ENCODE data around the gene RSRC1. TPM values are rescaled to one million over a fixed set of nuclear protein-coding genes. Genes with fewer than 3 reads are reported as not detected.

The RSRC1 gene
- total and polyA plus RNA-seq, 2 of the 8 experiments (the other 6 are each of a cell fraction or from before 2014, with no cell fraction given): 2.0 to 27.9 TPM

GRCh38 chr3:158094235-158095110 is 15.4 kb upstream of the RSRC1 start:
- Histone ChIP-seq H4K91ac (replicated peaks; ENCODE audit: insufficient read length, low read length) (no peak overlapping the region), H3K9me3 (ENCODE audit: insufficient read depth in 2 of 2, low read depth in 1 of 2, low read length in 1 of 2) (no peaks in the 10 kb centered on the region), H3K4me2 (ENCODE audit: insufficient read depth in 1 of 2, low read depth in 2 of 2, low read length in 2 of 2) (peak overlapping the region; percentile 66 to 82), H2AK5ac (ENCODE audit: low read depth, low read length) (no peak overlapping the region), H3K23me2 (ENCODE audit: low read depth, low read length) (peaks cover 23% of the 10 kb centered on the region; the same call in 1 of the 2 replicates), H3K9ac (replicated peaks in 1 of 4; ENCODE audit: extremely low read depth in 1 of 4, low read depth in 3 of 4, low read length in 3 of 4) (no peak overlapping the region), H3K79me1 (ENCODE audit: low read depth, low read length) (no peaks in the 10 kb centered on the region), H4K20me1 (replicated peaks in 1 of 2; ENCODE audit: control insufficient read depth in 1 of 2, insufficient read depth in 2 of 2, low read length in 2 of 2) (peaks cover 4 to 5% of the 10 kb centered on the region in 2 experiments), H2BK15ac (ENCODE audit: low read length) (no peak overlapping the region), H4K8ac (ENCODE audit: extremely low read depth, insufficient read depth, low read length) (no peak overlapping the region), H3K36me3 (ENCODE audit: control insufficient read depth in 2 of 4, insufficient read depth in 4 of 4, low read length in 3 of 4) (no peaks in the 10 kb centered on the region), H3K23ac (ENCODE audit: insufficient read length) (no peak overlapping the region), H3K14ac (ENCODE audit: insufficient read length) (no peak overlapping the region), H2BK120ac (replicated peaks; ENCODE audit: low read depth, low read length) (no peak overlapping the region), H2BK5ac (ENCODE audit: low read depth, low read length) (no peak overlapping the region), H2BK12ac (ENCODE audit: low read depth, low read length) (0 out of 2 replicates have a peak overlapping the region, but pooled peaks have one; percentile 18), H3K4me3 (ENCODE audit: extremely low read depth in 1 of 4, insufficient read depth in 2 of 4, low read depth in 3 of 4, low read length in 4 of 4) (peak overlapping the region; percentile 33 to 63 (median 49)), H2AFZ (ENCODE audit: low read length) (peak overlapping the region; percentile 35; the same call in 1 of the 2 replicates), H3K4ac (replicated peaks; ENCODE audit: insufficient read length, low read depth, low read length) (no peak overlapping the region), H4K5ac (ENCODE audit: insufficient read length, low read depth, low read length) (no peak overlapping the region), H3K27ac (ENCODE audit: low read depth, low read length) (no peak overlapping the region), H3K79me2 (ENCODE audit: control insufficient read depth in 1 of 2, insufficient read depth in 2 of 2, low read length in 2 of 2) (no peaks in the 10 kb centered on the region), H3K27me3 (replicated peaks in 1 of 4; ENCODE audit: control insufficient read depth in 3 of 4, extremely low read depth in 1 of 4, insufficient read depth in 3 of 4, low read length in 3 of 4) (peaks cover 32 to 61% (median 50%) of the 10 kb centered on the region in 4 experiments), H2BK20ac (ENCODE audit: low read length) (no peak overlapping the region), H3K18ac (ENCODE audit: extremely low read depth, low read length) (no peak overlapping the region; the same call in 1 of the 2 replicates), H3K4me1 (replicated peaks in 1 of 4; ENCODE audit: control insufficient read depth in 3 of 4, insufficient read depth in 4 of 4, low read length in 3 of 4) (peaks cover 2 to 8% (median 4%) of the 10 kb centered on the region in 4 experiments; a peak in 5 of 7 replicates), H3K56ac (replicated peaks; ENCODE audit: insufficient read length, low read depth, low read length) (no peak overlapping the region)
- WGBS, 2 experiments (ENCODE audit: extremely low coverage in 1 of 2, insufficient coverage in 1 of 2, insufficient read length in 1 of 2, insufficient replicate concordance in 2 of 2, low coverage in 1 of 2, low lambda C conversion rate in 2 of 2, missing lambda C conversion rate in 1 of 2): 4% methylated on average over 63 of the region's 66 CpGs; no CpG with 5 or more reads in 1 of the 2 experiments
- CTCF ChIA-PET (ENCODE audit: partially characterized antibody): interaction anchor here (0.6 to 3.7 kb wide), 10 partner anchors 9 to 436 kb away, joined by 3 to 43 read pairs (median 4); partner anchors contain the start of gene RSRC1
- FAIRE-seq (no peak), DNase-seq (ENCODE audit: low read depth in 1 of 2, low spot score in 2 of 2) (peak in 1 of 2 experiments; percentile 78)
- POLR2A ChIA-PET (ENCODE audit: partially characterized antibody): interaction anchor here (0.6 to 2.0 kb wide), 4 partner anchors 13 to 64 kb away, joined by 3 to 9 read pairs (median 5); partner anchors contain the start of gene RSRC1
- TF ChIP-seq RAD21 (IDR thresholded peaks at IDR 0.05 in 1 of 2, conservative IDR thresholded peaks at IDR 0.05 in 1 of 2; ENCODE audit: low read depth in 2 of 2, low read length in 2 of 2) (peak; percentile 46 to 47; a peak in 3 of 4 replicates), SIRT6 (IDR thresholded peaks at IDR 0.05; ENCODE audit: low read length) (no peak), CEBPB (IDR thresholded peaks at IDR 0.05; ENCODE audit: low read depth, low read length) (no peak), SP2 (IDR thresholded peaks at IDR 0.05; ENCODE audit: low read length) (no peak), MAX (IDR thresholded peaks at IDR 0.05) (no peak), BCL11A (IDR thresholded peaks at IDR 0.05; ENCODE audit: low read depth in 2 of 2, low read length in 2 of 2) (no peak), CREB1 (IDR thresholded peaks at IDR 0.05) (peak; percentile 26; the same call in 1 of the 2 replicates), PHF8 (conservative IDR thresholded peaks at IDR 0.05; ENCODE audit: low read depth, low read length) (no peak), GTF2F1 (IDR thresholded peaks at IDR 0.05; ENCODE audit: borderline replicate concordance, low read depth, low read length) (no peak), BACH1 (IDR thresholded peaks at IDR 0.05; ENCODE audit: low read length) (0 out of 2 replicates have a peak, but pooled peaks have one; percentile 23), BRCA1 (IDR thresholded peaks at IDR 0.05; ENCODE audit: low read depth, low read length) (no peak)

Data from H1 (cell line).